Amygdala (tissue), 56 donors: ENCODE results near the gene EHBP1.
A peak's percentile ranks its signal among the peaks of the same experiment; 100 is the strongest.

Experiments
- DNase-seq, 56 donors: peaks; one replicate each; lab custom pipeline; 2025; lab: John Stamatoyannopoulos, UW

The EHBP1 gene

DNA sequence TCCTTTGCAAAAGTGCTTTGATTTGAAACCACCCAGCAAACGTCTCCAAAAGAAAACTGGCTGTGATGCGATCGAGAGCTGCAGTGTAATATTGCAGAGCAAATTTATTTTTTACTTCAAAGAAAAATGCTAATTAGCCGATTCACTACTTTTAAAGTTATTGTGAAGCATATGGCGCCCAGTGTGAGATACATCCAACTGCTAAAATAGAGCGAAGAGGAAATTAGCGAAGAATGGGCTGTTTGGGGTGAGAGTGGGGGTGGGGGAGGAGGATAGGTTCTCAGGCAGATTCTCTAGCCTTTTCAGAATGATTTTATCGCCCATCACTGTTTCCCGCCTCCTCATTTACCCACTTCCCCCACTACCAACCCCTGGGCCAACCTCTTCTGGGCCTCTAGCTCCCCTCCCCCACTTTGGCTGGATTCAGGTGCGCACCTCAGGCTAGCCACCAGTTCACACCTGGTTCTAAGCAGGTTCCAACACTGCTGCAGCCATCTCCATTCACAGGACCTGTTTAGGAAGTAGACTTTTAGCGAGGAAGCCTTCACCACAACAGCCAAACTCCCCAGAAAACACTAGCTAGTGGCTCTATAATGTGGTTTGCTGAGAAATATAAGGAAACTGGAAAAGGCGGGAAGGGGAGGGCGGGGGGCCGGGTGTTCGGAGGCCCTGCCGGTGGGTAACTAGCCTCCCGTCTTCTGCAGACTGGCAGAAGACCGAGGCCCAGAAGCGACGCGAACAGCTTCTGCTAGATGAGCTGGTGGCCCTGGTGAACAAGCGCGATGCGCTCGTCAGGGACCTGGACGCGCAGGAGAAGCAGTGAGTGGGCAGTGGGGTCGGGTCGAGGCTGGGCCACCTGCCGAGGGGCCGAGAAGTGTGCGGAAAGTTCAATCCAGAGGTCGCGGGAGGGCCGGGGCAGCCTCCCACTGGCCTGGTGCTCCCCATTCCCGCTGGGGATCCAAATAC, 339.1 kb downstream of the EHBP1 start:
- peak in 1 of 56 donors; percentile 10 for DNase-seq

DNA sequence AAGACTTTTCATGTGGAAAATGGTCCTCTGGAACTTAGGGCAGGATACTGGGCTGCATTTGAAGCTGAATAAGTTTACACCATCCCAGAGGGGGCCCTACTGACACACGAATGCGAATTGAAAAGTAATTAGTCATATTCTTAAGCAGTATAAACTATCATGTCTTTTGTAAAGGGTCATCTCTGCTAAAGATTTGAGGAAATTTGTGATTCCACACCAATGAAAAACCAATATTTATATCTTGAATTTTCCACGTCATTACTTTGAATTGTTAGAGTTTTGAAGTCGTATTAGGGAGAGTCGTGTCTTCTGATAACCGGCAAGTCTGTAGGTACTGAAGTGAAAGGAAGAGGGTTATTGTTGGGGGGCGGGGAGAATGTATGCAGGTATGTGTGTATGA, 341.0 kb downstream of the EHBP1 start:
- no peak for DNase-seq

DNA sequence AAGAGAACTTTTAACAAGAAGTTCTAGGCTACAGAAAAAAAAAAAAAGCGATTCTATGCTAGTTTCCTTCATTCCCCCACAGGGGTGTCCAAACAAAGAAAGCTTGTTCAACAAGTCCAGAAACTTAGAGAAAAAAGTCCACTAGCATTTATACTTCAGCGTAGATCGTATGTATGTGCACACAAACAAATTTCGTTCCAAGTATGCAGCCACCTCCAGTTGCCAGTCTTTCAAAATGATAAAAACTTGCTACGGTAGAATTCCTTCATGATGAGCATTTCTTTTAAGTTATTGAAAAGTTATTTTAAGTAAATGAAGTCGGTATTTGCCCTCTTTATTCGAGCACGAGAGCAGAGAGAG, 341.4 kb downstream of the EHBP1 start:
- DNase-seq: no peak

DNA sequence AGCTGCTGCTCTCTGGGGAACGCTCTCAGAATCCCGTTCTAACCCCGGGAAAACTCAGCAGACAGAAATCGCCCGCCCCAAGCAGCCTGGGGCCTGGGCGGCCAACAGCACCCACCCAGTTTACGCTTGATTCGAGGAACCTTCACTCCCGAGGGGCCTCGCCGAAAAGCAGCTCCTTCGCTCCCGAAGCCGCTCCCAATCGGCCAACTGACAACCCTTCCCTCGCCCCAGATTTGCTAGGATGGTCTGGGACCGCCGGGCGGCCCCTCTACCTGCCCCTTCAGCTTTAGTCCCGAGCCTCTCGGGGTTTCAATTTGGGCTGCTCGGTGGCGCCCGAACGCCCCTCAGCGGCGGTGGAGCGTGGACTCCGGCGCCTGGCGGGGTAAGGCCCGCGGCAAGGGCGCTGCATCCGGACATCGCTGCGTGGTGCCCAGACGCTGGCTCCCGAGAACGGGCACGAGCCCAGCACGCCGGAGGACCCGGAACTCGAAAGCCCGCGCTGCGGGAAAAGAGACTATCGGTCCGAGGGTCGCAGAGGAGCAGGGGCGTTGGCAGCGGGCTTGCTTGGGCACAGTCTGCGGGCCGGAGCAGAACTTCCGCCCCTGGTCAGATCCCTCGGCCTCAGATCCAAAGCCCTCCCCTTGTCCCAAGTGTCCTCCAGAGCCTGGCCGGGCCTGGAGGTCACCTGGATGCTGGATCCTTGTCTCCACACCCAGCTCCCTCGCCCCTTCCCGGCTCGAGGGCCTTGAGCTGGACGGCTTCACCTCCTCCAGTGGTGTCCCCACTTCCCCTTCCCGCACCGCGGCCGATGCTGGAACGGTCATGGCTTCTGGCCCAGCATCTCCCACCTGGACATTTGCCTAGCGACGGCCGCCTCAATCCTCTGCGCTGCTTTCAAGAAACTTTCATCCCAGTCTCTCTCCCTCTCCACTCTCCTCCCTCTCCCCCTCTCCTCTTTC, 342.1 kb downstream of the EHBP1 start:
- peak in 3 of 56 donors; percentile 41 to 64 (median 45) for DNase-seq

GRCh38 chr2:63048367-63049171, 343.1 kb downstream of the EHBP1 start:
- peak in 1 of 56 donors; percentile 32 for DNase-seq

DNA sequence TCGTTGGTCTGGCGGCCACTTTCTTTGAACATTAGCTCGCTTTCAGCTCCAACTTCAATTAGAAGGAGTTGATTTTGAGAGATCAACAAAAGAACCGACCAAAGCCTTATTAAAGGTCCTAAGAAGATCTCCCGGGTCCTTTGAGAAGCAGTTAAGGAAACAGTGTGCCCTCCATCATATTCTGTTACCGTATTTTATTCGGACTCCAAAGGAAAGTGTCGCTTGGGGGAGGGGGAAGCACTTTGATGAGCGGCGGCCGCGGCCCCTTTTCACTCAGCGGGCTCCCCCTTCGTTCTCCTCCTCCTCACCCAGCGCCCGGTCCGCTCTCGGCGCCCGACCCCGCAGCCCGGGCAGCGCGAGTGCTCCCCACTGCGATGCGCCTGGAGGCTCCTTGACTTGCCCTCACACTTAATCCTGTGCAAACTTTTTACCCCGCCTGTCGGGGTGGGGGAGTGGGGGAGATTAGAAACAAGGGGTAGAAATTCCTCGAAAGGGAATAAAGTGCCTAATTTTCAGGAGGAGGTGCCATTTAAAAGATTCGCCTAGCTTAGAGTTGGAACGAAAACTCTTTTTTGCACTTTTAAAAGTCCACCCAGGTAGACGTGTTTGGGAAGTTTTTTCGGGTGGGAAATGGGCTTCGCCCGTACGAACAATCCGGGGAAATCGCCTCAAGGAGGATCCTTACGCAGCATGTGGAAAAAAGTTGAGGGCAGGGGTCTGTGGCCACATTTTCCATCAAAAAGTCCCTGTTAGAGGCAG, 343.9 kb downstream of the EHBP1 start:
- DNase-seq: peak in 1 of 56 donors; percentile 10

GRCh38 chr2:63049970-63050333, 344.4 kb downstream of the EHBP1 start:
- DNase-seq: no peak

DNA sequence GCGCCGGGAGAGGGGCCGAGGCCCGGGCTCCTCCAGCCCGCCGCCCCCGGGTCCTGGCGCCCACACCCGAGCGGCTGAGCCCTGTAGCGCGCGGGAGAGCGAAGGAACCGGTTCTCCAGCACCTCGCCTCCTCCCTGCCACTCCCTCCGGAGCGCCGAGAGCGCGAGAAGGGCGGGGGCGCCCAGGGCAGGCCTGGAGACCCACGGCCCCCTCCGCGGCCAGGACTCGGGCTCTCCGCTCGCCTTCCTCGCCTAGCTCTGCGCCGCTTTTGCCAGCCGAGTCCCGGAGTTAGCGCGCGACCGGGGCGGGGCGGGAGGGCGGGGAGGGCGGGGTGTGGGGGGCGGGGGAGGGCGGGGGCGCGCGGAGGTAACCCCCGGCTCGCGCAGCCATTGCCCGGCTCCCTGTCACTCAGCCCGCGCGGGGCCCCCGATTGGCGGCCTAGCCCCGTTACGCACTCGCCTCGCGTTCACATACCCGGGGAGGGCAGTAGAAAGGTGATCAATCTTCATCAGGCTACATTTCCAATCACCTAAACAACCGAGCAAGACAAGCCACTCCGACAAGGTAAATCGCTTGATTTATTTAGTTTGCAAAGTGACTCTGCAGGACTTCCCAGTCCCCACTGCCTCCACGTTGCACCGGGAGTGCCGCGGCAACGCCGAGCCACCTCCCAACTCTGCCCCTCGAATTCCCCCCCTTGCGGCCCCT, 345.0 kb downstream of the EHBP1 start, which contains the start of gene OTX1:
TSS of gene OTX1 (plus strand) at position 497 of the 708 bp plus-strand sequence. CDS start 2,161 bp downstream, outside the sequence.
- DNase-seq: peak in 28 of 56 donors; percentile 17 to 73 (median 48)

DNA sequence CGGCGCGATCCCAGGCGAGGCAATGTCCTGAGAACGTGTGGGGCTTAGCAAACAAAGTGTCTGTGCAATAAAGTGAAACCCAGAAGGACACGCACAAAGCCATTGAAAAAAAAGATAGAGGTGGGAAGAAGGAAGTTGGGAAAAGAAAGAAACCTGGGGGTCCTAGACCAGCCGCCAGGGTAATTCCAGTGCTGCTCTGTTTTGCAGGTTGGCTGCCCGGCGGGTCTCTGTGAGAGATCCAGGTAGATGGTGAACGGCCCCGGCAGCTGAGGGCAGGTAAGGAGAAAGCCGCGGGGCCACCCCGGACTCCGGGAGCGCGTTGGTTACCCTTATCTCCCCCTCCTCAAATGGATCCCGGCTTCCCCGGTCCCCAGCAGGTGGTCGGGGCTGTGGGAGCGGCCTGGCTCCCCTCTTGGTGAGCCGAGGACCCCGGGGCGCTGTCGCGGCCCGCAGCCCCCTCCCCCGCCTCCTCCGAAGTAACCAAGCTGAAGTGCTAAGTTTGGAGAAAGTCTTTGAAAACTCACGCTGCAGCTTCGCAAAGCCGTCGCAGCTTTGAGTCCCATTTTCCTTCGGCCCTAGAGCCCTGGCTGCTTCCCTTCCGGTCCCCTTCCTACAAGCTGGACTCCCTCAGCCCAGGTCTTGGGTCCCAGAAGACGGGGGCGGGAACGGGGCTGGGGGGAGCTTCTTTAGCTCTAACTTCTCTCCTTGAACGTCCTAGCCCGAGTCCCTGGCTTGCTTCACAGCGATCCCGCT, 345.7 kb downstream of the EHBP1 start:
- peak in 1 of 56 donors; percentile 29 for DNase-seq

DNA sequence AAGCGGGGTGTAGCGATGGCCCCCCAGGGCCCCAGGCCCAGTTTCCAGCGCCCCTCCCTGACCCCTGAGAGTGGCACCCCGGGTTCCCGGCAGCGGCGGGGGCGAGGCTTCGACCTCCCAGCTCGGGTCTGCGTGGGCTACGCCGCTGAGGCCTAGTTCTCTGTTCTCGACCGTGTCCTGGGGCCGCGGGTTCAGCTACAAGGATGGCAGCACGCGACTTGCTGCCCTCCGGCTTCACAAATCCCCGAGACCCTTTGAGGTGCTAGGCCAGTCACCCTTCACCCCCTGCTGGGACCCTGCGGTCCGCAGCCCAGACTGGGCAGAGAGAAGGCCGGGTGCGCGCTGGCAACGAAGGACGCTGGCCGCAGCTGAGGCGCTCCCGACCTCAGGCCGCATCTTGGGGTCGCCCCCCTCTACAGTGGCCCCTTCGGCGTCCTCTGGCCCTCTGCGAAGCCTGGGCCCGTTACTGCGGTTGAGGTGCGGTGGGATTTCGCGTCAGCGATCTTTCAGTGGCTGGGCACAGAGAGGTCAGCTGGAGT, 346.4 kb downstream of the EHBP1 start:
- DNase-seq: peak in 1 of 56 donors; percentile 27

DNA sequence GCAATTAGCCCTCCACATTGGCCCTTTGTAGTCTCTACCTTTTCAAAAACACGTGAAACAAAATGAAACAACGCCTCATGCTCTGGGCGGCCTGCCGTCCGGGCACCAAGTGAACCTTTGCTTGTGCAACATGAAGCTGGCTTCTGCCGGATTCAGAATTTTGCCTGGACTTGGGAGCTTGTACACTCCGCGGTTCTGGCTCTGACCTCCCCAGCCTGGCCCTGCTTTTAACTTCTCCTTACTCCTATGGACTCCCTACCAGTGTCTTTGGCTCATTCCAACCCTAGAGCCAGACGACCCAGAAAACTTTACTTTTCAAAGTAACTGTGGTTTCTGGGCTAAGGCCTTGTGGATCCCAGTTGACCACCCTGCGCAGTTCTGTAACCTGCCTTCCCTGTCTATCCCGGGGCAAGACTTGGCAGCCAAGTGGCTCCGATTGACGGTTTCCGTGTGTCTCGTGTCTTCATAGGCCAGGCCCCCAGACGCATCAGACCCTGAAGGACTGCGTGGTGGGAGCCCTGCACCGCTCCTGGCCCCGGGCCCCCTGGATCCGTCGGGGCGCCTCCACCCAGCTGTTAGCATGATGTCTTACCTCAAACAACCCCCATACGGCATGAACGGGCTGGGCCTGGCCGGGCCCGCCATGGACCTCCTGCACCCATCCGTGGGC, 347.0 kb downstream of the EHBP1 start:
- peak in 1 of 56 donors; percentile 27 for DNase-seq

DNA sequence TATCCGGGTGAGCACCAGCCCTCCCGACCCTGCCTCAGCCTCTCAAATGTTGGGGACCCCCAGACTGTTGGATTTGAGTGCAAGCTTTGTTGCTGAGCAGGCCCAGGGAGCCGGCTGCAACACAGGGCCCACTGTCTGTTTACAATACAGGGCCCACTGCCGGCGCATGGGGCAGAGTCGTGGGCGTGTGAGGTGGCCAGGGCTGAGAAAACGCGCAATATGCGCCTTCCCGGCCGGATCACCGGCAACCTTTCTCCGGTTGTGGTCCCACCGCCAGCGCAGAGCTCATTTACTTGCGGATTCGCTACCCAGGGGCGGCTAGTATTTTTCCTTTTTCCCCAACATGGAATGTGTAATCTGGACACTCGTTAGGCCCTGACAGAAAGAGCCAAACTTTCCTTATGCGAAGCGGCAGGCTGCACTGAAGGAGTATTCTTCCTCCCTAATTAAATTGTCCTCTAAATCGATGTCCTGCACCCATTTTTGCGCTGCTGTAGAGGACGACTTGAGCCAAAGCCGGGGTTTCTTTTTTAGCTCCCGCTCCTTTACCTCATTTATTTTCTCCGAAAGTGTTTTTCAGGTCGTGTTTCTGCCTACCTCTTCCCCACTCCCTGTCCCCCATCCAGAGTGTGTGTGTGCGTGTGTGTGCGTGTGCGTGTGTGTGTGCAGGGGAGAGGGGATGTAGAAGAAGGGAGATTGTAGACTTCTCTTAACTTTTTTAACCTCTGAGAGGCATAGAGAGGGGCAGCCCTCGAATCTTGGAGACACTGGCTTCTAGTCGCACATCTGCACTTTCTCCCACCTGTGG, 347.8 kb downstream of the EHBP1 start:
- DNase-seq: peak in 1 of 56 donors; percentile 30

- no peak for DNase-seq
Observed at GRCh38 chr2:63053889-63054602, 348.5 kb downstream of the EHBP1 start.

GRCh38 chr2:63054841-63055225, 349.3 kb downstream of the EHBP1 start:
- no peak for DNase-seq
